Gastrocnemius medialis (tissue), 4 donors: ENCODE data around the gene KIR2DL3. TPM values are rescaled to one million over a fixed set of nuclear protein-coding genes. Genes with fewer than 3 reads are reported as not detected.
"Not testable (repeated sequence)": the region's sequence is repeated elsewhere in the genome, so short reads cannot be mapped to it uniquely, and the experiment has no call there.

Experiments used
- ATAC-seq, 2 donors: fragments of 150-250 bp; one replicate each; pipeline ENCODE4 v1.9.1; 2016
- DNase-seq, 2 donors: peaks; one replicate each; pipeline ENCODE4 v3.0.0-alpha.2; 2019
- H3K27ac ChIP-seq, 4 donors: fragments of 200-600 bp; sonication (generic); 1 replicate in 1 of 4; 2 replicates in 3 of 4; pipeline ENCODE4 v1.5.1; 2016 to 2018; ENCODE audit warnings: mild to moderate bottlenecking in 2 of 4, moderate library complexity in 1 of 4
- H3K27me3 ChIP-seq, 3 donors: fragments of 200-600 bp; sonication (generic) in 2 of 3; 1 replicate in 1 of 3; 2 replicates in 2 of 3; pipeline versions ENCODE4 v1.5.1 to v1.6.0; 2016 to 2019; ENCODE audit warnings: mild to moderate bottlenecking in 1 of 3, moderate library complexity in 1 of 3
- H3K36me3 ChIP-seq, 2 donors: fragments of 200-600 bp; sonication (generic) in 1 of 2; one replicate each; pipeline ENCODE4 v1.5.1; 2017 to 2018
- H3K4me1 ChIP-seq, 2 donors: fragments of 200-600 bp; sonication (generic) in 1 of 2; one replicate each; pipeline ENCODE4 v1.5.1; 2016 to 2017; ENCODE audit warnings: mild to moderate bottlenecking in 2 of 2
- H3K4me3 ChIP-seq, 4 donors: fragments of 200-600 bp; sonication (generic) in 3 of 4; 1 replicate in 1 of 4; 2 replicates in 3 of 4; pipeline ENCODE4 v1.5.1; 2016 to 2019; ENCODE audit warnings: mild to moderate bottlenecking in 2 of 4
- H3K9me3 ChIP-seq, 3 donors: fragments of 200-600 bp; sonication (generic) in 2 of 3; 1 replicate in 1 of 3; 2 replicates in 2 of 3; pipeline ENCODE4 v1.5.1; 2016 to 2019
- in situ Hi-C, 4 donors: fragments of 200-750 bp; cut with MboI; loops; one replicate each; pipeline versions ENCODE4 v1.15.0 to v1.8.0; 2017; ENCODE audit warnings: low sequenced_read_pairs in 4 of 4
- intact Hi-C: fragments of 100-400 bp; cut with DNase I; formaldehyde crosslinking; loops from one replicate; pipeline ENCODE4 v1.15.1; 2023; ENCODE audit warnings: low total_unique reads
- total RNA-seq, 4 donors: library from RNA; depleted of rRNA; stranded (reverse); fragments of >200 nt; gene quantifications; one replicate each; pipeline versions ENCODE4 v1.1.0 to v1.2.3, GENCODE V29; 2016

Gene KIR2DL3
- total RNA-seq, 4 donors from 2014 or later = not detected

DNA sequence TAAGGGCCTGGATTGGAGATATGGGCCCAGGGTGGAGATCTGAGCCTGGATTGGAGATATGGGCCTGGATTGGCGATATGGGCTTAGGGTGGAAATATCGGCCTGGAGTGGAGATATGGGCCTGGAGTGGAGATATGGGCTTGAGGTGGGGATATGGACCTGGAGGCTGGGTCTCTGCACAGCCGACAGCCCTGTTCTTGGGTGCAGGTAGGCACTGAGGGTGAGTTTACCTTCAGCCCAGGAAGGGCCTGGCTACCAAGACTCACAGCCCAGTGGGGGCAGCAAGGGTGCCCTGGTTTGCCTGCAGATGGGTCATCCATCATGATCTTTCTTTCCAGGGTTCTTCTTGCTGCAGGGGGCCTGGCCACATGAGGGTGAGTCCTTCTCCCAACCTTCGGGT lies 32.2 kb downstream of the KIR2DL3 start:
- H3K9me3 ChIP-seq, H3K4me3 ChIP-seq, H3K36me3 ChIP-seq, H3K27ac ChIP-seq, H3K4me1 ChIP-seq, in situ Hi-C loops, H3K27me3 ChIP-seq, DNase-seq, ATAC-seq: not testable (repeated sequence)
- intact Hi-C loops = loop anchor here (10.0 kb wide), 1 partner anchor 74 kb away; no protein-coding TSS in a partner anchor

DNA sequence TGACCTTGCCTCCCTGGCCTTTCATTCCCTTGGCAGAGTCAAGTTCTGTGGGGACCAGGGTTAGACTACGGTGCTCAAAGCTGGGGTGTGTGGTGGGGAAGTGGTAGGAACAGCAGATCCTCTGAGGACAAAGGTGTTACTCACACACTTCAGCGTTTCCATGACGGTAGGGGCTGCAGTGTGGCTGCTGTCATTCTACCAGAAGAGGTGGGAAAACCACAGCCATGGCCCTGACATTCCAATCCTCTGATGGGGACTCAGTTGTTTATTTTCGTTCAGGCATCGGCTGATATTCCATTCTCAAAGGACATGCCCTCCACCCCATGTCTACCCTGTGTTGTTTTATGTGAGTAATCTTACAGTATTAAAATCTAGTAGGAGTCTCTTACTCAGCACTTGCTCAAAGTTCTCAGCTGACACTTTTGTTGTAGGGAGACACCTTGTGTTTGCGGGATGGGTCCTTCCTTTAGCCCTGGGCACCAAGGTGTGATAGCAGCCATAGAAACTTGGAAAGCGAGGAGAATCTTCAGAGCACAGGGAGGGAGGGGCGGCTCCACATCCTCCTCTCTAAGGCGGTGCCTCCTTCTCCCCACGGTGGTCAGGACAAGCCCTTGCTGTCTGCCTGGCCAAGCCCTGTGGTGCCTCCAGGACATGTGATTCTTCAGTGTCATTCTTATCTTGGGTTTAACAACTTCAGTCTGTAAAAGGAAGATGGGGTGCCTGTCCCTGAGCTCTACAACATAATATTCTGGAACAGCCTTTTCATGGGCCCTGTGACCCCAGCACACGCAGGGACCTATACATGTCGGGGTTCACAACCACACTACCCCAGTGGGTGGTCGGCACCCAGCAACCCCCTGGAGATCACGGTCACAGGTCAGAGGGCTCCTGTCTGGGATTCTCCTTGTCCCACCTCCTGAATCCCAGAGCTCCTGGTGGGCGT lies 33.0 kb downstream of the KIR2DL3 start:
- ATAC-seq, H3K27ac ChIP-seq, H3K9me3 ChIP-seq, H3K27me3 ChIP-seq, DNase-seq, H3K4me3 ChIP-seq, H3K4me1 ChIP-seq, in situ Hi-C loops, H3K36me3 ChIP-seq: not testable (repeated sequence)
- intact Hi-C loops = loop anchor here (10.0 kb wide), 1 partner anchor 74 kb away; no protein-coding TSS in a partner anchor

DNA sequence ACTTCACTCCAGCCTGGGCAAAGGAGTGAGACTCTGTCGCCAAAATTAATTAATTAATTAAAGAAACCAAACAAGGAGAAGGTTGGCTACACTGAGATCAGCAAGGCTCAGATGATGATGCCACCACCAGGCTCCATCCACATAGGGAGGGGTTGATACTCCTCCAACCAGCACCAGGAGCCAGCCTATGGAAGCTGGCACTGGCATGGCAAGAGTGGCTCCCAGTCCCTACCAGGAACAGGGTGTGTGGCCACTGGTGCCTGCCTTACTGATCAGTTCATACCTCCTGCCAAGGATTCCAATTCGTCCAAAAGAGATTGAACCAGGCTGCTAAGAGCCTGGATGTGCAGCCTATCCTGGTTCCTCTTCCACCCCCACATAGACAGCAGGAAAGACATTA lies 34.4 kb downstream of the KIR2DL3 start:
- intact Hi-C loops = loop anchor here (10.0 kb wide), 1 partner anchor 72 kb away; no protein-coding TSS in a partner anchor
- in situ Hi-C loops, ATAC-seq: not testable (repeated sequence)

DNA sequence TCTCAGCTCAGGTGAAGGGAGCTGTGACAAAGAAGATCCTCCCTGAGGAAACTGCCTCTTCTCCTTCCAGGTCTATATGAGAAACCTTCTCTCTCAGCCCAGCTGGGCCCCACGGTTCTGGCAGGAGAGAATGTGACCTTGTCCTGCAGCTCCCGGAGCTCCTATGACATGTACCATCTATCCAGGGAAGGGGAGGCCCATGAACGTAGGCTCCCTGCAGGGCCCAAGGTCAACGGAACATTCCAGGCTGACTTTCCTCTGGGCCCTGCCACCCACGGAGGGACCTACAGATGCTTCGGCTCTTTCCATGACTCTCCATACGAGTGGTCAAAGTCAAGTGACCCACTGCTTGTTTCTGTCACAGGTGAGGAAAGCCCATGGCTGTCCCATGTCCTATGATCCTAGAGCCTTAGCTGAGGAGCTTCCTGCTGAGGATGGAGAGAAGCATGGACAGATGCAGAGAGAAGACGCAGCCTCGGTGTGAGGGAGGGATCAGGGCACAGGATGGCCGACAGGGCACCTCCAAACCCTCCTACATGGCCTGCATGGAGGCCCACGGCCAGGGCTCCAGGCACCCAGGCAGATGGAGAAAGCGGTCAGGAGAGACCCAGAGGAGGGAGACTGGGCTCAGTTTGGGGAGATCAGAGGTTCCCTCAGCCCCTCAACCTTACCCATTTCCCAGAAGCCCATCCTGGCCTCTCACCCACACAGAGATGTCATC lies 36.9 kb downstream of the KIR2DL3 start:
- H3K4me3 ChIP-seq, H3K36me3 ChIP-seq, H3K27ac ChIP-seq, in situ Hi-C loops, H3K9me3 ChIP-seq, ATAC-seq, H3K27me3 ChIP-seq, H3K4me1 ChIP-seq, DNase-seq: not testable (repeated sequence)
- intact Hi-C loops = loop anchor here (10.0 kb wide), 1 partner anchor 70 kb away; no protein-coding TSS in a partner anchor

More for the DNA sequence above, 34.4 kb downstream of the KIR2DL3 start:
- not testable (repeated sequence) for H3K4me3 ChIP-seq, H3K36me3 ChIP-seq, DNase-seq, H3K4me1 ChIP-seq, H3K9me3 ChIP-seq, H3K27me3 ChIP-seq, H3K27ac ChIP-seq

DNA sequence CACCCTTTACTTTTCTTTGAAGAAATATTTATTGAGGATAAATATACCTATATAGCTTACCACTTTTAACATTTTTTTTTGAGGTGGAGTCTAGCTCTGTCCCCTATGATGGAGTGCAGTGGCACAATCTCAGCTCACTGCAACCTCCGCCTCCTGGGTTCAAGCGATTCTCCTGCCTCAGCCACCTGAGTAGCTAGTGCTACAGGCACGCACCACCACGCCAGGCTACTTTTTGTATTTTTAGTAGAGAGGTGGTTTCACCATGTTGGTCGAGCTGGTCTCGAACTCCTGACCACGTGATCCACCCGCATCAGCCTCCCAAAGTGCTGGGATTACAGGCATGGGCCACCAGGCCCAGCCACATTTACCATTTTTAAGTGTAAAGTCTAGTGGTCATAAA lies 37.5 kb downstream of the KIR2DL3 start:
- H3K9me3 ChIP-seq, in situ Hi-C loops, H3K4me1 ChIP-seq, H3K36me3 ChIP-seq, H3K27me3 ChIP-seq, DNase-seq, H3K27ac ChIP-seq, ATAC-seq, H3K4me3 ChIP-seq: not testable (repeated sequence)
- intact Hi-C loops = loop anchor here (10.0 kb wide), 1 partner anchor 69 kb away; no protein-coding TSS in a partner anchor

DNA sequence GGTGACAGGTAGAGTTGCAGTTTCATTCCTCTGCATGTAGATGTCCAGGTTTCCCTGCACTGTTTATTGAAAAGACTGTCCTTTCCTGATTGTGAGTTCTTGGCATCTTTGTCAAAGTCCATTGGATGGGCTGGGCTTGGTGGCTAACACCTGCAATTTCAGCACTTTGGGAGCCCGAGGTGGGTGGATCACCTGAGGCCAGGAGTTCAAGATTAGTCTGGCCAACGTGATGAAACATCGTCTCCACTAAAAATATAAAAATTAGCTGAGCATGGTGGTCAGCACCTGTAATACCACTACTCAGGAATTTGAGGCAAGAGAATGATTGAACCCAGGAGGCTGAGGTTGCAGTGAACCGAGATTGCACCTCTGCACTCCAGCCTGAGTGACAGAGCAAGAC lies 39.5 kb downstream of the KIR2DL3 start:
- H3K4me3 ChIP-seq, H3K27ac ChIP-seq, ATAC-seq, DNase-seq, in situ Hi-C loops, H3K4me1 ChIP-seq, H3K36me3 ChIP-seq, H3K27me3 ChIP-seq, H3K9me3 ChIP-seq: not testable (repeated sequence)
- intact Hi-C loops = loop anchor here (10.0 kb wide), 1 partner anchor 67 kb away; no protein-coding TSS in a partner anchor

DNA sequence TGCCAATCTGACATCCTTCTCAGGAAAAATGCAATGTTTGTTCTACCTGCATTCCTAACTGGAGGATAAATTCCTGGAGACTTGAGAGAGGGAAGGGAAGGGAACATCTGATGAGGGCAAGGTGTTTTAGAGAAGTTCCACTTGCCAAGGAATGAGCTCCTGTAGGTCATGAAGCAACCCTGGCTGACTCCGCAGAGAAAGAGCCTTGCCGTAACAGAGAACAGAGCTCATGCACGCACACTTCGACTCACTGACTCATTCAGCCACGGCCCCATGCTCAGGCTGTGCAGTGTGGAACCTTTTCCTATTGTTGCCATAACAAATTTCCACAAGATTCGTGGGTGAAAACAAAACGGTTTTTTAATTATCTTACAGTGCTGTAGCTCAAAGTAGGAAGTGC lies 40.6 kb downstream of the KIR2DL3 start:
- intact Hi-C loops = loop anchor here (10.0 kb wide), 1 partner anchor 66 kb away; no protein-coding TSS in a partner anchor
- in situ Hi-C loops, DNase-seq, H3K9me3 ChIP-seq, H3K27me3 ChIP-seq, ATAC-seq, H3K4me3 ChIP-seq, H3K4me1 ChIP-seq, H3K36me3 ChIP-seq, H3K27ac ChIP-seq: not testable (repeated sequence)

DNA sequence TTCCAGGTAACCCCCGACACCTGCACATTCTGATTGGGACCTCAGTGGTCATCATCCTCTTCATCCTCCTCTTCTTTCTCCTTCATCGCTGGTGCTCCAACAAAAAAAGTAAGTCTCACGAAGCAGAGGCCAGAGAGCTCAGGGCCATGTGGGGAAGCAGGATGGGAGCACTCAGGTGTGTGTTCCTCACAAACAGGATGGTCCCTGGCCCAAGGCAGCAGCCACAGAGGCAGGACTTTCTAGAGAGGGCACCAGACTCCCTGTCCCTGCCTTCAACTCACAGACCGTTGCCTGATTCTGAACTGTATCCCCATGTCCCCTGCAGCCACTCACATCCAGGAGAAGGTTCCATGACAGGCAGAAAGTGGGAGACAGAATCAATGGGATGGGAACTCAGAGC lies 44.6 kb downstream of the KIR2DL3 start:
- H3K27ac ChIP-seq, H3K36me3 ChIP-seq, ATAC-seq, H3K4me1 ChIP-seq, H3K9me3 ChIP-seq, intact Hi-C loops, H3K27me3 ChIP-seq, DNase-seq, H3K4me3 ChIP-seq, in situ Hi-C loops: not testable (repeated sequence)

DNA sequence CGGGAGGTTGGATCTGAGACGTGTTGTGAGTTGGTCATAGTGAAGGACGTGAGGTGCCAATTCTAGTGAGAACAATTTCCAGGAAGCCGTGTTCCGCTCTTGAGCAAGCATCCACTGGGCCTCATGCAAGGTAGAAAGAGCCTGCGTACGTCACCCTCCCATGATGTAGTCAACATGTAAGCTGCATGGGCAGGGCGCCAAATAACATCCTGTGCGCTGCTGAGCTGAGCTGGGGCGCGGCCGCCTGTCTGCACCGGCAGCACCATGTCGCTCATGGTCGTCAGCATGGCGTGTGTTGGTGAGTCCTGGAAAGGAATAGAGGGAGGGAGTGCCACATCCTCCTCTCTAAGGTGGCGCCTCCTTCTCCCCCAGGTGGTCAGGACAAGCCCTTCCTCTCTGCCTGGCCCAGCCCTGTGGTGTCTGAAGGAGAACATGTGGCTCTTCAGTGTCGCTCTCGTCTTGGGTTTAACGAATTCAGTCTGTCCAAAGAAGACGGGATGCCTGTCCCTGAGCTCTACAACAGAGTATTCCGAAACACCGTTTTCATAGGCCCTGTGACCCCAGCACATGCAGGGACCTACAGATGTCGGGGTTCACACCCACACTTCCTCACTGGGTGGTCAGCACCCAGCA lies 47.9 kb downstream of the KIR2DL3 start:
- H3K36me3 ChIP-seq, intact Hi-C loops, H3K27ac ChIP-seq, ATAC-seq, H3K9me3 ChIP-seq, H3K4me1 ChIP-seq, H3K4me3 ChIP-seq, in situ Hi-C loops, H3K27me3 ChIP-seq, DNase-seq: not testable (repeated sequence)

DNA sequence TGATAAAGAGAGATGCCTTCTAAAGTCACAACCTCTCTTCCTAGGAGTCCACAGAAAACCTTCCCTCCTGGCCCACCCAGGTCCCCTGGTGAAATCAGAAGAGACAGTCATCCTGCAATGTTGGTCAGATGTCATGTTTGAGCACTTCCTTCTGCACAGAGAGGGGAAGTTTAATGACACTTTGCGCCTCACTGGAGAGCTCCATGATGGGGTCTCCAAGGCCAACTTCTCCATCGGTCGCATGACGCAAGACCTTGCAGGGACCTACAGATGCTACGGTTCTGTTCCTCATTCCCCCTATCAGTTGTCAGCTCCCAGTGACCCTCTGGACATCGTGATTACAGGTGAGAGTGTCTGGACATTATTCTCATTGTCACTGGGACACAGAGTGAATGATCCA lies 49.8 kb downstream of the KIR2DL3 start:
- H3K36me3 ChIP-seq, intact Hi-C loops, in situ Hi-C loops, H3K9me3 ChIP-seq, H3K27me3 ChIP-seq, H3K4me1 ChIP-seq, H3K4me3 ChIP-seq, H3K27ac ChIP-seq, ATAC-seq, DNase-seq: not testable (repeated sequence)
